HG03135 (cell line): Measurements from ENCODE around the gene ACP4.
A peak's percentile ranks its signal among the peaks of the same experiment; 100 is the strongest.

Source experiments
- ATAC-seq: cut with Tn5 transposase; IDR thresholded peaks from one replicate; pipeline ENCODE4 v1.9.1; 2021; ENCODE audit warnings: mild to moderate bottlenecking, moderate library complexity; ENCODE audit not compliant: unreplicated experiment

ACP4 gene

DNA sequence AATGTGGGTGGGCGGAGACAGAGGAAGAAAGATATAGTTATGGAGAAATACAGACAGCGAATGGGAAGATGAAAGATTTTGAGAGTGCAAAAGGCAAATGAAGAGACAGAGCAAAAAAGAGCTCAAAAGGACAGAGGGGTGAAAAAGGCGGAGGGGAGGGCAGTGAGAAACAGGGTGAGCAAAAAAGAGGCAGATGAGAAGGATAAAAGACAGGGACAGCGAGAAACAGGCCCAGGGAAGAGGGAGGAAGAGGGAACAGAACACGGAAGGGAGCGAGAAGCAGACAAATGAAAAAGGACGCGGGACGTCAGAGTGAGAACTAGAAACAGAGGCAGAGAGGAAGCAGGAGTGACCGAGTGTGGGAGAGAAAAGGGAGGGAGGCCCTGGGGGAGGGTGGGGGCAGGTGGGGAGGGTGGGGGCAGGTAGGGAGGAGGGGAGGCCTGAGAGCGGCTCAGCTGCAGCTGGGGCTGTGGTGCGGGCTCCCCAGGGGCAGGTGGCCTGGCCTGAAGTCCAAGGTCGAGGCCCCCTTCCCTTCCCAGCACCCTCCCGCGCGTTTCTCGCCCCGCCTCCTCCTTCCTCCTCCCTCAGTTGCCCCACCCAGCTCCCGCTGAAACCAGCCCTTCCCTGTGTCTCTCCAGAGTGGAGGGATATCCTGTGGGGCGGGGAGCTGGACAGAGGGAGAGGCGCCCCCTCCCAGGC, 30.5 kb downstream of the ACP4 start:
- no peak for ATAC-seq

DNA sequence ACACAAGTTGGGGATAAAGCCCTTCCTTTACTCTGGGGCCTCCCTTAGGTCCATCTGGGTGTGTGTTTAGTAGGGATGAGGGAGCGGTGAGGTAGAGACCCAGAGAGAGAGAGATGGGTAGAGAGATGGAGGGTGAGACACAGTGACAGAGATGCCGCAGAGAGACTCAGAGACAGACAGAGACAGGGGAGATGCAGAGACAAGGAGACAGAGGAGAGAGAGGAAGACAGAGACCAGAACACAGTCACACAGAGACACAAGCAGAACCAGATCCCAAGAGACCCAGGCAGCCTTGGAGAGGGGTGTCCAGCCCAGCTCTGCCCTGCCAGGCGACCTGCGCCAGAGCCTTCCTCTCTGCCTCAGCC, 31.0 kb downstream of the ACP4 start:
- ATAC-seq = no peak

DNA sequence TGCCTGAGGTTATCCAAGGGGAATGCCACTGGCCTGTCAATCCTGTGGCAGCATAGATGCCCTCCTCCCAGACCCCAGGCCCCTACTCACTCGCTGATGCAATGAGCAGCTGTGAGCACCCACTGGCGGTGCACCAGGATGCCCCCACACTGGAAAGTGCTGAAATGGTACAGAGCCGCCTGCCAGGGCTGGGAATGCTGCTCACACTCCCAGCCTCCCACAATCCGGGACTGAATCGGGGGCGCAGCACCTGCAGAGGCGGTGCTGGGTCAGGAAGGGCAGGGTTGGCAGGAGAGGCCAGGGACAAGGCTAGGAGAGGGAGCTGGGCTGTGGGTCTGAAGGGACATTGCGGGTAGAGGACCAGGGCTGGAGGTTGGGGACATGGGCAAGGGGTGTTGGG, 31.4 kb downstream of the ACP4 start:
- ATAC-seq = no peak

DNA sequence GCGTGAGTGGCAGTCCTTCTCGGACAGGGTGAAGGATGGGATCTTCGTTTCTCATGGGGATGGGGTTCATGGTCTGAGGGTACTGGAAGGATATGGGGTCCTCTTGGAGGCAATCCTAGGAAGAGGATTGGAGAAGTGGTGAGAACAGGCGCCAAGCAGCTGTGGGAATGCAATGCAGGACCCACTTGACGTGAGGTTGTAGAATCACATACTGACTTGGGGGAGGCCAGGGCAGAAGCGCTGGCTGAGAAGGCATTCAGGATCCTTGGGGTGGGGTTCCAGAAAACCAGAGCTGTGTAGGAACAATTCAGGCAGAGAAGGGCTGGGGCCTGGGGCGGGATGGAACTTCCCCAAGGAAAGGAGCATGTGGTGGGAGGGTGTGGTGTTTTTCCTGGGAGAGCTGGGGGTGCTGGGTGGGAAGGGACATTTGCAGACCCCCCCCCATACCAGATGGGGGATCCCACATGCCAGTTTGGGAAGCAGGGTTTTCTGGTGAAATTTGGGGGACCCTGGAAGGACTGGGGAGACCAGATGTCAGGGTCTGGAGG, 32.5 kb downstream of the ACP4 start:
- no peak for ATAC-seq

DNA sequence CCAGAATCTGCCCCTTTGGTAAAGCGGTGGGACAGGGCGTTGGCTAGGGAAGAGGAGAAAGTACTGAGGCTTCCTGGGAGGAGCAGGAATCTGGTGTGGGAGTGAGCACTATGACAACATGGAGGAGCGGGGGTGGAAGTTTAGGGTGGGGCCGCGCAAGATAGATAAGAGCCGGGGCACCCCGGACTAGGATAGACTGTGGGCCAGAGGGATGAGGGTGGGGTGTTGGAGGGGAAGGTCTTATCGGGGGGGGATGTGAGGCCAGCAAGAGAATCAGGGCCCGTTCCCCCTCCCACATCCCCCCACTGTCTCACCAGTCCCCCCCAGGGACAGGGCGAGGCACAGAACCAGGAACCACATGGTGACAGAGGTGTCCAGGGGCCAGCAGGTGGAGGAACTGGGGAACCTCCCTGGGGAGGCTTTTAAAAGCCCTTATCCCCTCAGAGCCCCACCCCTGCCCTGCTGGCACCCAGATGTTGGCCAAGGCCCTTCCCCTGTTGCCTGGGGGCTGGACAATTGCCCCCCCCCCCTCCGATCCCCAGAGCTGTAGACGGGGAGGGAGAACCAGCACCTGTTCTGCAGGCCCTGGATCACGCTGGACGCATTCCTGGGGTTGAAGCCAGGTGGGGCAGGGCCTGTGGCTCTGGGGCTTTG, 33.3 kb downstream of the ACP4 start, which contains the start of gene KLK1:
Gene KLK1, minus strand, starts transcription at position 399 of the 654 bp plus-strand sequence. Its CDS starts 39 bp downstream, at position 360.
- no peak for ATAC-seq

DNA sequence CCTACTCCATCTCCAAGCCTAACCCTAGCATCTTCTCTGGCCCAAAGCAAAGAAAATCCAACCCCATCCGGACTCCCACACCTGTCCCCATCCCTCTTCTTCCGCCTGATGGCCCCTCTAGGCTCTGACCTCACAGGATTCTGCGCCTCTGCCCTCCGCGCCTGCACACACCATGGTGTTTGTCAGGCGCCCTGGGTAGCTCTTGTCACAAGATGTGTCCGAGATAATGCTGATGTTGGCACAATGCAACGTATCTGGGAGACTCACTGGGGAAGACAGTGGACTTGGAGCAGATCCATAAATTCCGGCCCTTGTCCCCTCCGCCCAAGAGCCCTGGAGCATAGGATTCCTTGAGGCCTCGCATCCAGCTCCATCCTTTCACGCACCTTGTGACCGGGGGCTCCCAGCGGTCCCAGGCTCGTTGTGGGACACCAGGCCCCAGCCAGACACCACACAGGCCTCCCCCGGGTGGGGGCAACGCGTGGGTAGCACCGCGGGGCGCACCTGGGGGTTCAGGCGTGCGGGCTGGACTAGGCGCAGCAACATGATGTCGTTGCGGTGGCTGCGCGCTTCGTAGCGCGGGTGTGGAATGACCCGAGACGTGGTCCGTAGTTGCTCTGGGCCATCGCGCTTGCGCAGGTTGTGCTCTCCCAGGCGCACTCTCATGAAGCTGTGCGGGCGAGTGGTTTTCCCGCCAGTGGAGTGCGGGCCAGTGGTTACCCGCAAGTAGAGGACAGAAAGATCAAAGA, 36.5 kb downstream of the ACP4 start:
- no peak for ATAC-seq

DNA sequence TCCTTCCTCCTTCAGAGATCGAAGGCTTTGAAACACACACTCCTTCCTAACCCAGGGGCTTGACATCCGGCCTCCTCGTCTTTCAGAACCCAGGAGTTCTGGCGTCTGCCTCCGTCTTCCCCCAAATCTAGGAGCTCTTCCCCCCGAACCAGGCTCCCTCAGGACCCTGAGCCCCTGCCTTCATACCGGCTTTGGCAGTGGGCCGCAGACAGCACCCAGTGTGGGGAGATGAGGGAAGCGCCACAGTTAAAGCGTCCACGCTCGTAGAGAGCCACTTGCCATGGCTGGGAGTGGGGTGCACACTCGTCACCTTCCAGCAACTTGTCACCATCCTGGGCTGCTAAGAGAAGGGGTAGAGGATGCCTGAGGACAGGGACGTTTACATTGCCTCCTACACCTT, 37.3 kb downstream of the ACP4 start:
- no peak for ATAC-seq

DNA sequence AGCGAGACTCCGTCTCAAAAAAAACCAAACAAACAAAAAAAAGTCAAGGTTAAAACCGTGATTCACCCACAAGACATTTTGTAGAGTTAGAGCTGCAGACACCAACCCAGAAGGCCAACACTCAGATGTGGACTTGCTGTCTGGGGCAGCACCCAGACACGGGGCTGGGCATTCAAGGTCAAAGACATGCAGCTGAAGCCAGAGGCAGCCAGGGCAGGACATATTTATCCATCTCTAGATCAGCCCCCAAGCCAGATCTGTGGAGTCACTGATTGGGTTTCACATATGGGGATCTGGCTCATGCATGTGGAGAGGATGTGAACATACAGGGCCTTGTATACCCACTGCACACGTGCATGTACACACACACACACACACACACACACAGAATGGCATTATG, 39.6 kb downstream of the ACP4 start:
- ATAC-seq = no peak

DNA sequence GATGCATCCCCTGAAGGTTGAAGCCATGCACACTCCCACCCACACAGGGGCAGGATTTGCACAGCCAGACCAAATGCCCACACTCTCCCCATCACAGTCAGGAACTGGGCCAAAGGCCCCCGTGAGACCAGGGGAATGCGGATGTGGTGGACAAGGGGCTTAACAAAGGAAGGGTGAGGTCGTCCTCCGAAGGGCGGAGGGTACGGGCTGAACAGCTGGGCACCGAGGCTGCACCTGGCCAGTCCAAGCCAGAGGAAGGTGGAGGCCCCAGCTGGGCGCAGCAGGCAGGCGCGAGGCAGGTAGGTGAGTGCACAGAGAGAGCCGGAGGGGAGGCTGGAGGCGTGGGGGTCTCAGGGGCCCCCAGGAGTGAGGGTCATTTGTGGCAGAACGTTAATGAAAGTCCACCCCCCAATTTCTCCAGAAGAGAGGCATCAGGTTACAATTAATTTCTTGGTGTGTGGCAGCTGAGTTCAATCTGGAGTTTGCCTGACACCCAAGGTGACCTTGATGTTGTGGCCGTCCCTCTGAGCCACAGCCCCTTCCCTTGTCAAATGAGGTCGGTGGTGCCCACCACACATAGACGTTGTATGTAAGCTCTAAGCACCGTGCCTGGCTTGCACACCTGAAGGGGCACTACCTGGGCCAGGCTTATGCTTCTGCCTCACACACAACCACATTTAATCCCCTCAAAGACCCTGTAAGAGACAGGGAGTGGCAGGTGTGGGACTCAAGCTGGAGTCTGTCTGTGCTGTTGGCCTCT, 40.2 kb downstream of the ACP4 start:
- ATAC-seq = no peak

DNA sequence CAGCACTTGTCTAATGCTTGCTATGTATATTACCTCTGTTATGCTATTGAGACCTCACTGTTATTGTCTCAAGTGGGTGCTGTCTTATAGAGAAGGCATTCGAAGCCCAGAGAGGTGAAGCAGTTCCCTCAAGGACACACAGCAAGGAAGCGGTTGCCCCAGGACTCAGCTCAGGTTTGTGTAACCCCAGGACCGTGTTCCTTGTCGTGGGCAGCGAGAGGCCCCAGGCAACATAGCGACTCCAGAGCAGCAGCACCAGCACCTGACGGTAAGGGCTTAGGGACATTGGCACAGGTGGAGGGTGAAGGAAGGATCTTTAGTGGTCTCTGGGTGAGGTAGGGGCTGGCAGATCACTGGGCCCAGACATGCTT, 40.8 kb downstream of the ACP4 start:
- no peak for ATAC-seq

DNA sequence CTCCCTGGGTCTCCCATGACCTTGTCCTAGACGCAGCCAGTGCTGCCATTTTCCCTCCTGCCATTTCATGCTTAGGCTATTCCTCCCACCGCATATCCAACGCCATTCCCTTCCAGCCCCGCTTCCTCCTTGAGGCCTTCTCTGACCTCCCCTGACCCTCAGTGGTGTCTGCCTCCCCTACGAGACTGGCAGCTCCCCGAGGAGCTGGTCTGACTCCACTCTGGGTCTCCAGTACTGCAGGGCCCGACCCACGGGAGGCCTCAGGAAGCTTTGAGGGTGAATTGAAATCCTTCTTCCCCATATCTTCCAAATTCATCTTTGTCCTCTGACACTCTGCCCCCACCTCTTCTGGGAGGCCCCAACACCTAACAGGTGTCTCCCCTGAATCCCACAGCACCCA, 42.5 kb downstream of the ACP4 start:
- no peak for ATAC-seq

DNA sequence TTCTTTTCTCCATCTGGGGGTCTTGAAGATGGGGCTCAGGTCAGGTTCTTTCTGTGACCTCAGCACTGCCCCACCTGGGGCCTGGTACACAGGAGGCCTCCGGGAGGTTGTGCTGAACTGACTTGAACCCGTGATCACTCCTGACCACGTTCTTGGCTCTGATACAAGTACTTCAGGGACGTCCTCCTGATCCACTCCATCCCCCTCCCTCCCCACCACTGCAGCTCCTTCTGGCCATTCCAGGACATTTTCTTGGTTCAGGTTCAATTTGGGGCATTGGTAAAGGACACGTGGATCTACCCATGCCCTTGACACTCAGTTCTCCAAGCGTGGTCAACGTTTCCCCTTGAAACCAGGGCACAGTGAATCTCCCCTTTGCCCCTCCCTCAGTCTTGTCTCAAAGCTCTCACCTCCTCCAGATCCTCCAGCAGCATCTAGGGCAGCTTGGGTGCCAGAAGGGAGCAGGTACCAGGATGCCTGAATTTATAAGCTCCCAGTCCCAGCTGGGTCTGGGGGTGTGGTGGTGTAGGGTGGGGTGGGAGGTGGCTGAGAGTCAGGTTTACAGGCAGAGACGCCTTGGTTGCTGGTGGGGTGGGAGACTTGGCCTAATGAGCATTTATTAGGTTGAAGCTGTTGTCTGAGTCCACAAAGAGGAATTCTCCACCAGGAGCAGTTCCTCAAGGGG, 43.0 kb downstream of the ACP4 start, which contains the start of gene KLK15:
Gene KLK15, minus strand, starts transcription at position 458 of the 685 bp plus-strand sequence. CDS start 2,082 bp downstream, outside the sequence.
- ATAC-seq = no peak

DNA sequence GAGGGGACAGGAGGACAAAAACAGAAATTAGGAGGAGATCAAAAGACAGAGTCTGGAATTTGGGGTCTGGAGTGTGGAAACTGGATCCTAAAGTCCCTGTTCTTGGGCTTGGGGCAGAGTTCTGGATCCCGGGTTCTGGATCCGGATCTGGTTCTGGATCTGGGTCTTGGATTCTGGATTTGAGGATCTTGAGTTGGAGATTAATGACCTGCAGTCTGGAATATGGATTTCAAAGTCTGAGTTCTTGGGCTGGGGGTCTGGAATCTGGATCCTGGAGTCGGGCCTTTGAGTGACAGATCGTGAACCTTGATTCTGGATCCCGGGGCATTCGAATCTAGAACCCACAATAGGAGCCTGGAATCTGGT, 43.6 kb downstream of the ACP4 start:
- no peak for ATAC-seq

DNA sequence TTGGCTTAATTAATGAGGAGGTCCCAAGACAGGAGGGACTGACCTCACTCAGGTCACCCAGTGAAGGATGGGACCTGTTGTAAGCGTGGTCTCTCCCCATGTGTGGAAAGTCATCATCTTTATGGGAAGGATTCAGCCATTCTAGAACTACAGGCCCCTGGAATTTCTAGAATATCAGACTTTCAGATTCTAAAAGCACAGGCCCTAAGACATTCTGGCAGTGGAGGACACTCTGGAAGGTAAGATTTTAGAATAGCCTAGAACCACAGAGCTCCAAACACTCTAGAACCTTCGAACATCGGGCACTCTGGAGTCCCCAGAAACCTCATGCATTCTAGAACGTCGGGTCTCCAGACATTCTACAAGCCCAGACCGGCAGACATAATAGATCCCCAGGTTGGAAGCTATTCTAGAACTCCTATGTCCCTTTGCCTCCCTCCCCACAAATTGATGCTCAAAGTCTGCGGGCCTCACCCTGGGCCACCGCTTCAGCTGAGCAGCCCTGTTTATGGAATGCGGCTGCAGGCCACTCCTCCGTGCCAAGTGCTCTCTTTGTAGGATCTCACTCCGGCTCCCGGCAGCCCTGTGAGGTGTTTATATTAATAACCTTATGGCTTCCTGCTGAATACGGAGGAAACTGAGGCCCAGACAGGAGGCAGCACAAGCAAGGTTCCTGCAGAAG, 45.0 kb downstream of the ACP4 start:
- no peak for ATAC-seq

DNA sequence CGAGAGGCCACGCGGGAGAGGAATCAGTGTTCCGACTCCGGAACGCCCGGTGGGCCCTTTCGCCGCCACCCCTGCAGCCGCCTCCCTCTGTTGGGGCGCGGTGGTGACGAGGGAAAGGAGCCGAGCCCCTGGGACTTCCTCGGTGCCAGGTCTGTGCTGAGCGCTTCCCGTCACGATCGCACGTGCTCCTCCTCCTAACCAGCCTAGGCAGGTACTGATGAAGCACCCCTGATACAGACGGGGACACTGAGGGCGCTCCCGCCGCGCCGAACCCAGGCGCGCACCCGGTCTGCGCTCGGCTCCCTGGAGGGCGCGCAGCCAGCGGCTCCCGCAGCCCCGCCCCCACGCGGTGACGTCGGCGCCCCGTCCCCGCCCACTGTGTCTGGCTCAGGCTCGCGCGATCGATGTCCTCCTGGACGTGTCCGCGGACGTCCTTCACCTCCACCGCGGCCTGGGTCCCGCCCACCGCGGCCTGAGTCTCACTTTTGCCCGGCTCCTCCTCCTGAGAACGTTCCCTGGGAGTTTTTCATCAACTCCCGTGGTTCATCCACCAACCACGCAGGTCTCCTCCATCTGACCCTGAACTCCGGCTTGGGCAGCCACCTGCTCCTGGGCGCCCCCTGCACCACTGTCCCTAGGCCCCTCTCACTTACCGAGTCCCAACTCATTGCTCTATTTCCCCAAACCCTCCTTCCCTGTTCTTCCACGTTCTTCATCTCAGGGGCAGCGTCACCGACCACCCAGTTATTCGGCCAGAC, 45.7 kb downstream of the ACP4 start:
- ATAC-seq = peak; percentile 75

DNA sequence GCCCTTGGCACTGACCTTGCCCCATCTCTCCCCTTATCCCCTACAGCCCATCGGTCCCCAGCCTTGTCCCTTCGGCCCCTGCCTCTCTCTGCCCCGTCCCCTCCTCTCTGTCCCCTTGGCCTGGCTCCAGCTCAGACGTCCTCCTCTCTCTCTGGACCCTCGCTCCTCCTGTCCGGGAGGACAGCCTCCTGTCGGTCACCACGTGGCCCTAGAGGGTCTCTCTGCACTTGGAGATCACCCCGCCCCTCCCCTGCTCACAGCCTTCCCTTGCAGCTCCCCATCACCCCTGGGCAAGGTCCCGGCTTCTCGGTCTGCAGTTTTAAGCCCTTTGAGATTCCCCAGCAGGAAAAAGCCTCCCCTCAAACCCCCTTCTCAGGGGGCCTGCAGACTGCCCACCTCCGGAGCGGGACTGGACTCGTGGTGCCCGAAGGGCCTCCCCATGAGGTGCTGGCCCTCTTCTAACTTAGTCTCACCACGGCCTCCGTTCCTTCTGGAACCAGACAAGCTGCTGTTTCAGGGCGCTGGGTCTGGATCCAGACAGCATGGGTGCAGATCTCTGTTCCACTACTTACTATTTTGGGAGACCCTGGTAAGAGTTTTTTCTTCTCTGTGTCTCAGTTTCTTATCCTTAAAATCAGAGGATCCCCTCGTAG, 46.5 kb downstream of the ACP4 start:
- ATAC-seq = no peak

DNA sequence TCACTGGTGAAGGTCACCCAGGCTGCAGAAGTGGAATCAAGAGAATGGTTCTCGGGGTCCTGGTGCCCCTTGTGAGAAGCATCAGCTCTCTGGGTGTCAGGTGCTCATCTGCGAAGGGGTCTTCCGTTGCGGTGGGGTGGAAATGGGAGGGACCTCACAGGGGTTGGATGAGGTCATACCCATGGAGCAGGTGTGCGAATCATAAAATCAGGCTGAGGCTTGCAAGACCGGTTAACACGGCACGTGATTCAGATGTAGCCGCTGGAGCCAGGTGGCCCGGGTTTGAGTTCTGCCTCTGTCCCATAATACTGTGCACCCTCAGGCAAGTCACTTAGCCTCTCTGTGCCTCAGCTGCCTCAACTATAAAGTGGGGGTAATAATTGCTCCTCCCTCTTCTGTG, 47.1 kb downstream of the ACP4 start:
- ATAC-seq = no peak

DNA sequence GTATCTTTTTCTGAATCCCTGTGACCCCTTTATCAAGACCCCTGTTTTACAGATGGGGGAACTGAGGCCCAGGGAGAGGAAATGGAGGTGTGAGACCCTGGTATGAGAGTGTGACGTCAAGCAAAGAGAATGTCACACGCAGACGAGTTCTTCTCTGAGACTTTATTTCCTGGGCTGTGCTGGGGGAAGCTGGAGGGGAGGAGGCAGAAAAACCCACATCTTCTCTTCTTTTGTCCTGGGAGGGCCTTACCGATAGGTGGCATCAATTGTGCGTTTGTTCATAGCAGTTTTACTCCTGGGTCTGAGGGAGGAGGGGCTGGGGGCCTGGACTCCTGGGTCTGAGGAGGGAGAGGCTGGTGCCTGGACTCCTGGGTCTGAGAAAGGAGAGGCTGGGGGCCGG, 48.0 kb downstream of the ACP4 start:
- ATAC-seq = no peak
